ENCODE measurements around the gene PEX14.

Gene PEX14

GRCh38 chr1:10559386-10559785 is 84.6 kb downstream of the PEX14 start:
- Histone ChIP-seq H3K4me3 (ENCODE audit: insufficient read depth, low read length, poor library complexity, severe bottlenecking) (no peak overlapping the region), H2AFZ (ENCODE audit: low read depth, low read length, severe bottlenecking) (no peak overlapping the region), H3K27me3 (ENCODE audit: low read length) (no peaks in the 10 kb centered on the region), H3K79me2 (ENCODE audit: insufficient read depth, low read length) (no peaks in the 10 kb centered on the region), H3K9me3 (ENCODE audit: insufficient read depth, low read length) (no peaks in the 10 kb centered on the region), H3F3A (ENCODE audit: insufficient read depth) (no peaks in the 10 kb centered on the region), H3K4me2 (ENCODE audit: low read depth, low read length, poor library complexity, severe bottlenecking) (no peak overlapping the region), H3K9me2 (replicated peaks; ENCODE audit: insufficient read depth, low read length) (no peaks in the 10 kb centered on the region), H3K36me3 (ENCODE audit: low read length) (no peaks in the 10 kb centered on the region), H3K9ac (ENCODE audit: low read length) (no peak overlapping the region), H3K27ac (ENCODE audit: low read depth, low read length) (no peak overlapping the region), H4K20me1 (ENCODE audit: low read depth, low read length) (peaks cover 6% of the 10 kb centered on the region; the same call in 1 of the 2 replicates)
- TF ChIP-seq EZH2phosphoT487 (conservative IDR thresholded peaks at IDR 0.05; ENCODE audit: low read length) = no peak
- TF ChIP-seq CTCF (IDR thresholded peaks at IDR 0.05; ENCODE audit: insufficient read depth, low read length, poor library complexity, severe bottlenecking) = no peak

- Histone ChIP-seq H3K9me3 (ENCODE audit: insufficient read depth, low read length) (no peaks in the 10 kb centered on the region), H3F3A (ENCODE audit: insufficient read depth) (no peaks in the 10 kb centered on the region), H3K79me2 (ENCODE audit: insufficient read depth, low read length) (no peaks in the 10 kb centered on the region), H3K4me2 (ENCODE audit: low read depth, low read length, poor library complexity, severe bottlenecking) (no peak overlapping the region), H2AFZ (ENCODE audit: low read depth, low read length, severe bottlenecking) (no peak overlapping the region), H3K27ac (ENCODE audit: low read depth, low read length) (no peak overlapping the region), H3K9me2 (replicated peaks; ENCODE audit: insufficient read depth, low read length) (no peaks in the 10 kb centered on the region), H3K9ac (ENCODE audit: low read length) (no peak overlapping the region), H3K27me3 (ENCODE audit: low read length) (no peaks in the 10 kb centered on the region), H4K20me1 (ENCODE audit: low read depth, low read length) (peaks cover 6% of the 10 kb centered on the region; the same call in 1 of the 2 replicates), H3K36me3 (ENCODE audit: low read length) (no peaks in the 10 kb centered on the region), H3K4me3 (ENCODE audit: insufficient read depth, low read length, poor library complexity, severe bottlenecking) (no peak overlapping the region)
- TF ChIP-seq CTCF (IDR thresholded peaks at IDR 0.05; ENCODE audit: insufficient read depth, low read length, poor library complexity, severe bottlenecking) (no peak), EZH2phosphoT487 (conservative IDR thresholded peaks at IDR 0.05; ENCODE audit: low read length) (no peak)
These were observed 86.7 kb downstream of the PEX14 start for GRCh38 chr1:10561497-10561896.

- Histone ChIP-seq H3K4me3 (ENCODE audit: insufficient read depth, low read length, poor library complexity, severe bottlenecking) (no peak overlapping the region), H3K4me2 (ENCODE audit: low read depth, low read length, poor library complexity, severe bottlenecking) (no peak overlapping the region), H3F3A (ENCODE audit: insufficient read depth) (no peaks in the 10 kb centered on the region), H3K9me2 (replicated peaks; ENCODE audit: insufficient read depth, low read length) (no peaks in the 10 kb centered on the region), H3K9me3 (ENCODE audit: insufficient read depth, low read length) (no peaks in the 10 kb centered on the region), H3K79me2 (ENCODE audit: insufficient read depth, low read length) (no peaks in the 10 kb centered on the region), H3K27me3 (ENCODE audit: low read length) (no peaks in the 10 kb centered on the region), H2AFZ (ENCODE audit: low read depth, low read length, severe bottlenecking) (no peak overlapping the region), H3K36me3 (ENCODE audit: low read length) (no peaks in the 10 kb centered on the region), H3K9ac (ENCODE audit: low read length) (no peak overlapping the region), H3K27ac (ENCODE audit: low read depth, low read length) (no peak overlapping the region), H4K20me1 (ENCODE audit: low read depth, low read length) (peaks cover 6% of the 10 kb centered on the region; the same call in 1 of the 2 replicates)
- TF ChIP-seq EZH2phosphoT487 (conservative IDR thresholded peaks at IDR 0.05; ENCODE audit: low read length) (no peak), CTCF (IDR thresholded peaks at IDR 0.05; ENCODE audit: insufficient read depth, low read length, poor library complexity, severe bottlenecking) (peak; percentile 20)
These were observed 87.2 kb downstream of the PEX14 start for GRCh38 chr1:10561955-10562354.
